ENCODE measurements around the gene USP11. TPM values are rescaled to one million over a fixed set of nuclear protein-coding genes. Genes with fewer than 3 reads are reported as not detected.
"Not testable (repeated sequence)": the region's sequence is repeated elsewhere in the genome, so short reads cannot be mapped to it uniquely, and the experiment has no call there.

The USP11 gene
- total RNA-seq, 2 donors from 2014 or later = 113 to 214 TPM

- no peak for DNase-seq
- Mint-ChIP-seq H3K4me3 (no peak overlapping the region), H3K9me3 (peaks cover 42% of the 10 kb centered on the region), H3K27ac (no peak overlapping the region), H3K36me3 (ENCODE audit: low read depth) (no peaks in the 10 kb centered on the region), H3K27me3 (ENCODE audit: insufficient read depth) (no peaks in the 10 kb centered on the region), H3K4me1 (peaks cover 3% of the 10 kb centered on the region)
- Histone ChIP-seq H3K4me3 (ENCODE audit: low read length) (no peak overlapping the region), H3K36me3 (ENCODE audit: control insufficient read depth, insufficient read depth, low read length) (no peaks in the 10 kb centered on the region), H3K27ac (ENCODE audit: low read depth, low read length) (no peak overlapping the region), H3K9me3 (ENCODE audit: control insufficient read depth, low read length) (no peaks in the 10 kb centered on the region), H3K27me3 (ENCODE audit: control insufficient read depth, insufficient read depth, low read length, poor library complexity, severe bottlenecking) (no peaks in the 10 kb centered on the region), H3K4me1 (ENCODE audit: control insufficient read depth, insufficient read depth, low read length) (no peaks in the 10 kb centered on the region), H3K9ac (ENCODE audit: extremely low read depth, low read length, poor library complexity, severe bottlenecking) (no peak overlapping the region)
- no peak for TF ChIP-seq CTCF (conservative IDR thresholded peaks at IDR 0.05)
- 79 to 87% methylated on average over 5 to 18 of the region's 18 CpGs for WGBS, 2 experiments (ENCODE audit: insufficient coverage in 1 of 2, insufficient read length in 1 of 2)
Measured at GRCh38 chrX:47283015-47283771, 50.4 kb downstream of the USP11 start.

GRCh38 chrX:47284616-47285015 is 51.8 kb downstream of the USP11 start:
- not testable (repeated sequence) for H3K27ac ChIP-seq (ENCODE audit: low read depth, low read length); H3K36me3 ChIP-seq (ENCODE audit: control insufficient read depth, insufficient read depth, low read length); H3K9ac ChIP-seq (ENCODE audit: extremely low read depth, low read length, poor library complexity, severe bottlenecking); H3K27ac Mint-ChIP-seq; H3K27me3 Mint-ChIP-seq (ENCODE audit: insufficient read depth); H3K27me3 ChIP-seq (ENCODE audit: control insufficient read depth, insufficient read depth, low read length, poor library complexity, severe bottlenecking); H3K4me3 ChIP-seq (ENCODE audit: low read length); H3K4me1 ChIP-seq (ENCODE audit: control insufficient read depth, insufficient read depth, low read length); H3K4me1 Mint-ChIP-seq; H3K9me3 ChIP-seq (ENCODE audit: control insufficient read depth, low read length); H3K4me3 Mint-ChIP-seq; DNase-seq; H3K36me3 Mint-ChIP-seq (ENCODE audit: low read depth)
- H3K9me3 Mint-ChIP-seq = peaks cover 35% of the 10 kb centered on the region
- 99% methylated on average over 8 of the region's 10 CpGs; no CpG with 5 or more reads in 1 of the 2 experiments for WGBS, 2 experiments (ENCODE audit: insufficient coverage in 1 of 2, insufficient read length in 1 of 2)
- peak; percentile 52 for TF ChIP-seq CTCF (conservative IDR thresholded peaks at IDR 0.05)

- H3K4me3 ChIP-seq (ENCODE audit: low read length) = no peak overlapping the region
- H3K4me1 Mint-ChIP-seq = peaks cover 3% of the 10 kb centered on the region
- no peak for TF ChIP-seq CTCF (conservative IDR thresholded peaks at IDR 0.05)
- H3K27ac Mint-ChIP-seq = no peak overlapping the region
- no peaks in the 10 kb centered on the region for H3K9me3 ChIP-seq (ENCODE audit: control insufficient read depth, low read length)
- no peak for DNase-seq
- H3K27ac ChIP-seq (ENCODE audit: low read depth, low read length) = no peak overlapping the region
- H3K27me3 ChIP-seq (ENCODE audit: control insufficient read depth, insufficient read depth, low read length, poor library complexity, severe bottlenecking) = no peaks in the 10 kb centered on the region
- no peaks in the 10 kb centered on the region for H3K36me3 Mint-ChIP-seq (ENCODE audit: low read depth)
- no peaks in the 10 kb centered on the region for H3K4me1 ChIP-seq (ENCODE audit: control insufficient read depth, insufficient read depth, low read length)
- H3K4me3 Mint-ChIP-seq = no peak overlapping the region
- H3K27me3 Mint-ChIP-seq (ENCODE audit: insufficient read depth) = no peaks in the 10 kb centered on the region
- H3K9ac ChIP-seq (ENCODE audit: extremely low read depth, low read length, poor library complexity, severe bottlenecking) = no peak overlapping the region
- peaks cover 32% of the 10 kb centered on the region for H3K9me3 Mint-ChIP-seq
- WGBS, 2 experiments (ENCODE audit: insufficient coverage in 1 of 2, insufficient read length in 1 of 2) = 73% methylated on average over 6 of the region's 6 CpGs; no CpG with 5 or more reads in 1 of the 2 experiments
- no peaks in the 10 kb centered on the region for H3K36me3 ChIP-seq (ENCODE audit: control insufficient read depth, insufficient read depth, low read length)
Measured at GRCh38 chrX:47285836-47286320, 53.1 kb downstream of the USP11 start.

Measured in endodermal cell (in vitro differentiated cells).